HepG2 (cell line): Measurements from ENCODE around the gene CRYGS. TPM values are rescaled to one million over a fixed set of nuclear protein-coding genes. Genes with fewer than 3 reads are reported as not detected.

ENCODE experiments used
- EED ChIP-seq: sonication (generic); formaldehyde crosslinking; IDR thresholded peaks from 2 replicates; pipeline ENCODE4 v1.5.0; 2020; ENCODE audit warnings: mild to moderate bottlenecking, missing genetic modification reagents
- FOXK2 ChIP-seq: fragments of 450-650 bp; IDR thresholded peaks from 2 replicates; pipeline ENCODE4 v1.6.1; 2016
- HNRNPH1 ChIP-seq: fragments of 200-400 bp; formaldehyde crosslinking; optimal IDR thresholded peaks from 2 replicates; pipeline ENCODE3; 2017; ENCODE audit warnings: mild to moderate bottlenecking, low read depth, low read length
- HOXA3 ChIP-seq: sonication (generic); formaldehyde crosslinking; IDR thresholded peaks from 2 replicates; pipeline ENCODE4 v1.5.0; 2020; ENCODE audit warnings: missing genetic modification reagents
- MEIS2 ChIP-seq: sonication (generic); formaldehyde crosslinking; IDR thresholded peaks from 2 replicates; pipeline ENCODE4 v1.9.0; 2021; ENCODE audit warnings: mild to moderate bottlenecking, missing genetic modification reagents
- NR2F2 ChIP-seq: IDR thresholded peaks from 2 replicates; pipeline ENCODE4 v1.6.1; 2012; ENCODE audit warnings: low read depth, inconsistent platforms, borderline replicate concordance
- SOX13 ChIP-seq, 3 experiments: fragments of 450-650 bp in 1 of 3; sonication (generic) in 1 of 3; formaldehyde crosslinking in 1 of 3; IDR thresholded peaks in 2 of 3; conservative IDR thresholded peaks in 1 of 3; 2 replicates each; pipeline versions ENCODE4 v1.5.0 to v1.6.1; 2016 to 2020; ENCODE audit warnings: antibody characterized with exemption in 1 of 3, mild to moderate bottlenecking in 1 of 3, missing compliant biosample characterization in 1 of 3, missing genetic modification reagents in 1 of 3, moderate library complexity in 1 of 3
- SRY ChIP-seq: sonication (generic); formaldehyde crosslinking; IDR thresholded peaks from 2 replicates; pipeline ENCODE4 v1.8.0; 2022; ENCODE audit warnings: mild to moderate bottlenecking, missing genetic modification reagents
- TAF1 ChIP-seq: sonication (generic); formaldehyde crosslinking; IDR thresholded peaks from 2 replicates; pipeline ENCODE4 v1.4.0; 2020; ENCODE audit warnings: missing genetic modification reagents
- TEAD2 ChIP-seq: sonication (generic); formaldehyde crosslinking; IDR thresholded peaks from 2 replicates; pipeline ENCODE4 v1.9.0; 2021; ENCODE audit warnings: missing genetic modification reagents
- U2AF1 ChIP-seq: fragments of 200-400 bp; formaldehyde crosslinking; optimal IDR thresholded peaks from 2 replicates; pipeline ENCODE3; 2017; ENCODE audit warnings: mild to moderate bottlenecking, low read depth, low read length
- YEATS4 ChIP-seq: sonication (generic); formaldehyde crosslinking; IDR thresholded peaks from 2 replicates; pipeline ENCODE4 v1.4.0; 2020; ENCODE audit warnings: missing genetic modification reagents, borderline replicate concordance
- ZBTB20 ChIP-seq: sonication (generic); formaldehyde crosslinking; IDR thresholded peaks from 2 replicates; pipeline ENCODE4 v1.8.1; 2023; ENCODE audit warnings: missing genetic modification reagents, low read depth, mild to moderate bottlenecking, borderline replicate concordance
- ZC3H13 ChIP-seq: sonication (generic); formaldehyde crosslinking; IDR thresholded peaks from 2 replicates; pipeline ENCODE4 v1.8.1; 2023; ENCODE audit warnings: mild to moderate bottlenecking, missing genetic modification reagents, moderate library complexity
- ZFP90 ChIP-seq: sonication (generic); formaldehyde crosslinking; IDR thresholded peaks from 2 replicates; pipeline ENCODE4 v1.8.0; 2022; ENCODE audit warnings: missing genetic modification reagents, mild to moderate bottlenecking, inconsistent platforms, borderline replicate concordance
- ZNF121 ChIP-seq: sonication (generic); formaldehyde crosslinking; IDR thresholded peaks from 2 replicates; pipeline ENCODE4 v1.5.0; 2020; ENCODE audit warnings: mild to moderate bottlenecking, missing genetic modification reagents
- ZNF343 ChIP-seq: sonication (generic); formaldehyde crosslinking; IDR thresholded peaks from 2 replicates; pipeline ENCODE4 v1.4.0; 2020; ENCODE audit warnings: mild to moderate bottlenecking, missing genetic modification reagents
- ZNF543 ChIP-seq: sonication (generic); formaldehyde crosslinking; IDR thresholded peaks from 2 replicates; pipeline ENCODE4 v1.4.0; 2020; ENCODE audit warnings: mild to moderate bottlenecking, missing genetic modification reagents
- ZNF607 ChIP-seq: sonication (generic); formaldehyde crosslinking; IDR thresholded peaks from 2 replicates; pipeline ENCODE4 v1.5.1; 2020; ENCODE audit warnings: missing genetic modification reagents, mild to moderate bottlenecking, borderline replicate concordance
- ZNF761 ChIP-seq: sonication (generic); formaldehyde crosslinking; conservative IDR thresholded peaks from 2 replicates; pipeline ENCODE4 v1.4.0; 2020; ENCODE audit warnings: mild to moderate bottlenecking, missing genetic modification reagents
- ZNF816 ChIP-seq: sonication (generic); formaldehyde crosslinking; IDR thresholded peaks from 2 replicates; pipeline ENCODE4 v1.8.0; 2022; ENCODE audit warnings: missing genetic modification reagents, mild to moderate bottlenecking, borderline replicate concordance
- polyA plus RNA-seq, 8 experiments: library from polyadenylated mRNA; depleted of rRNA in 3 of 8; stranded (reverse) in 7 of 8; unstranded in 1 of 8; fragments of >200 nt; fragmentation: Illumina TruSeq in 4 of 8; extraction: Trizol in 4 of 8; gene quantifications; 2 replicates each; pipeline versions ENCODE4 v1.2.1 to v1.2.3, GENCODE V29; 2011 to 2016; ENCODE audit warnings: low read depth in 4 of 8, missing spikeins in 1 of 8, mixed read lengths in 1 of 8; ENCODE audit not compliant: insufficient read depth in 1 of 8
- total RNA-seq, 5 experiments: library from RNA; depleted of rRNA; stranded (reverse); fragments of >200 nt; fragmentation: Illumina TruSeq; extraction: Trizol; gene quantifications; 2 replicates each; pipeline ENCODE4 v1.2.3, GENCODE V29; 2016; ENCODE audit warnings: low read depth in 1 of 5
- TF ChIP-seq, protein P1 (sequence below): sonication (generic); formaldehyde crosslinking; IDR thresholded peaks from 2 replicates; pipeline ENCODE4 v1.4.0; 2020; ENCODE audit warnings: mild to moderate bottlenecking, missing genetic modification reagents
- TF ChIP-seq, protein P2 (sequence below): conservative IDR thresholded peaks from 2 replicates; pipeline ENCODE4 v1.6.1; 2018; ENCODE audit warnings: missing genetic modification reagents
- TF ChIP-seq, protein P3 (sequence below): sonication (generic); formaldehyde crosslinking; IDR thresholded peaks from 2 replicates; pipeline ENCODE4; 2020; ENCODE audit warnings: missing genetic modification reagents, mild to moderate bottlenecking, borderline replicate concordance

CRYGS gene
- total and polyA plus RNA-seq, 2 of the 13 experiments (the other 11 are each of a cell fraction or from before 2014, with no cell fraction given) = 2.1 to 6.7 TPM

DNA sequence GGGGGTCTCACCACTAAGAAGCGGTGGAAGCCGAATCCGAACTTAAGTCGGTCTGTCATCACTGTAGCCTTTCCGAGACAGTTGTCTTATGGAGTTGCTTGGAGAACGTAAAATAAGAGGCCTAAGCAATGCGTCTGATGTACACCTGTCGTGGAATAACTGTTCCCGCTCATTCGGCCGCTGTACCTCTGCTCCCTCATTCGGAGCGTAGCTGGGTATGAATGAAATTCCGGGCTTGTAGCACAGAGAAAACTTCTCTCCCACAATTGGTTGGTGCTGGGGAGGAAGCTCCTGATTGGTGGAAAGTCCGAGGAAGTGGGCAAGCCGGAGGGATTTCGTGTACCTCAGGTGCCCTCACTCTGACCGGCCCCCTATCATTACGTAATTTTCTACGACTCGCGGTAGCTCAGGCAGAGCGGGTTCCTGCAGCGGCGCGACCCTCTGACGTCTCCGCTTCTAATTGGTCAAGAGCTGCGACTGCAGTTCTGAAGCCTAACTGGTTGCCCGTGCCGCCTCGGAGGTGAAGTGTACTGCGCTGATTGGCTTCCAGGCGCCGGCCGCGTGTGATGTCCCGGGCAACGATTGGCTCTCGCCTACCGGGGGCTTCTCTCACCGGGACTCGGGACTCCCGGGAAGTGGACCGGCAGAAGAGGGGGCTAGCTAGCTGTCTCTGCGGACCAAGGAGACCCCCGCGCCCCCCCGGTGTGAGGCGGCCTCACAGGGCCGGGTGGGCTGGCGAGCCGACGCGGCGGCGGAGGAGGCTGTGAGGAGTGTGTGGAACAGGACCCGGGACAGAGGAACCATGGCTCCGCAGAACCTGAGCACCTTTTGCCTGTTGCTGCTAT, 26.1 kb upstream of the CRYGS start, which contains the start of gene DNAJB11 (continued):
- TF ChIP-seq ZNF543 (0 out of 2 replicates have a peak, but pooled peaks have one; percentile 30), YEATS4 (CRISPR knock-in tag) (peak; percentile 55; the same call in 1 of the 2 replicates), TAF1 (peak; percentile 90), MEIS2 (CRISPR knock-in tag) (peak; percentile 57), ZBTB20 (CRISPR knock-in tag) (peak; percentile 41; the same call in 1 of the 2 replicates), ZNF121 (no peak), ZNF607 (no peak), ZNF343 (CRISPR knock-in tag) (no peak), SRY (CRISPR knock-in tag) (0 out of 2 replicates have a peak, but pooled peaks have one; percentile 16), NR2F2 (no peak), TEAD2 (CRISPR knock-in tag) (no peak), U2AF1 (peak; percentile 47), FOXK2 (0 out of 2 replicates have a peak, but pooled peaks have one; percentile 12), ZNF816 (CRISPR knock-in tag) (no peak), EED (CRISPR knock-in tag) (no peak), ZNF761 (CRISPR knock-in tag) (no peak), ZC3H13 (CRISPR knock-in tag) (no peak), HNRNPH1 (no peak), SOX13 (IDR thresholded peaks at IDR 0.05) (no peak), SOX13 (CRISPR knock-in tag; conservative IDR thresholded peaks at IDR 0.05 in 1 of 2, IDR thresholded peaks at IDR 0.05 in 1 of 2) (peak in 1 of 2 experiments; percentile 14; a peak in 1 of 4 replicates), HOXA3 (peak; percentile 100), ZFP90 (CRISPR knock-in tag) (peak; percentile 79; the same call in 1 of the 2 replicates)
- TF ChIP-seq, protein P1, sequence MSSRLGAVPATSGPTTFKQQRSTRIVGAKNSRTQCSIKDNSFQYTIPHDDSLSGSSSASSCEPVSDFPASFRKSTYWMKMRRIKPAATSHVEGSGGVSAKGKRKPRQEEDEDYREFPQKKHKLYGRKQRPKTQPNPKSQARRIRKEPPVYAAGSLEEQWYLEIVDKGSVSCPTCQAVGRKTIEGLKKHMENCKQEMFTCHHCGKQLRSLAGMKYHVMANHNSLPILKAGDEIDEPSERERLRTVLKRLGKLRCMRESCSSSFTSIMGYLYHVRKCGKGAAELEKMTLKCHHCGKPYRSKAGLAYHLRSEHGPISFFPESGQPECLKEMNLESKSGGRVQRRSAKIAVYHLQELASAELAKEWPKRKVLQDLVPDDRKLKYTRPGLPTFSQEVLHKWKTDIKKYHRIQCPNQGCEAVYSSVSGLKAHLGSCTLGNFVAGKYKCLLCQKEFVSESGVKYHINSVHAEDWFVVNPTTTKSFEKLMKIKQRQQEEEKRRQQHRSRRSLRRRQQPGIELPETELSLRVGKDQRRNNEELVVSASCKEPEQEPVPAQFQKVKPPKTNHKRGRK (CRISPR knock-in tag) = no peak
- TF ChIP-seq, protein P2, sequence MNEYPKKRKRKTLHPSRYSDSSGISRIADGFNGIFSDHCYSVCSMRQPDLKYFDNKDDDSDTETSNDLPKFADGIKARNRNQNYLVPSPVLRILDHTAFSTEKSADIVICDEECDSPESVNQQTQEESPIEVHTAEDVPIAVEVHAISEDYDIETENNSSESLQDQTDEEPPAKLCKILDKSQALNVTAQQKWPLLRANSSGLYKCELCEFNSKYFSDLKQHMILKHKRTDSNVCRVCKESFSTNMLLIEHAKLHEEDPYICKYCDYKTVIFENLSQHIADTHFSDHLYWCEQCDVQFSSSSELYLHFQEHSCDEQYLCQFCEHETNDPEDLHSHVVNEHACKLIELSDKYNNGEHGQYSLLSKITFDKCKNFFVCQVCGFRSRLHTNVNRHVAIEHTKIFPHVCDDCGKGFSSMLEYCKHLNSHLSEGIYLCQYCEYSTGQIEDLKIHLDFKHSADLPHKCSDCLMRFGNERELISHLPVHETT (CRISPR knock-in tag) = 0 out of 2 replicates have a peak, but pooled peaks have one; percentile 51
- TF ChIP-seq, protein P3, sequence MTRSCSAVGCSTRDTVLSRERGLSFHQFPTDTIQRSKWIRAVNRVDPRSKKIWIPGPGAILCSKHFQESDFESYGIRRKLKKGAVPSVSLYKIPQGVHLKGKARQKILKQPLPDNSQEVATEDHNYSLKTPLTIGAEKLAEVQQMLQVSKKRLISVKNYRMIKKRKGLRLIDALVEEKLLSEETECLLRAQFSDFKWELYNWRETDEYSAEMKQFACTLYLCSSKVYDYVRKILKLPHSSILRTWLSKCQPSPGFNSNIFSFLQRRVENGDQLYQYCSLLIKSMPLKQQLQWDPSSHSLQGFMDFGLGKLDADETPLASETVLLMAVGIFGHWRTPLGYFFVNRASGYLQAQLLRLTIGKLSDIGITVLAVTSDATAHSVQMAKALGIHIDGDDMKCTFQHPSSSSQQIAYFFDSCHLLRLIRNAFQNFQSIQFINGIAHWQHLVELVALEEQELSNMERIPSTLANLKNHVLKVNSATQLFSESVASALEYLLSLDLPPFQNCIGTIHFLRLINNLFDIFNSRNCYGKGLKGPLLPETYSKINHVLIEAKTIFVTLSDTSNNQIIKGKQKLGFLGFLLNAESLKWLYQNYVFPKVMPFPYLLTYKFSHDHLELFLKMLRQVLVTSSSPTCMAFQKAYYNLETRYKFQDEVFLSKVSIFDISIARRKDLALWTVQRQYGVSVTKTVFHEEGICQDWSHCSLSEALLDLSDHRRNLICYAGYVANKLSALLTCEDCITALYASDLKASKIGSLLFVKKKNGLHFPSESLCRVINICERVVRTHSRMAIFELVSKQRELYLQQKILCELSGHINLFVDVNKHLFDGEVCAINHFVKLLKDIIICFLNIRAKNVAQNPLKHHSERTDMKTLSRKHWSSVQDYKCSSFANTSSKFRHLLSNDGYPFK (CRISPR knock-in tag) = no peak
